Stimulated activated CD8-positive, alpha-beta memory T cell treated with anti-CD3 and anti-CD28 coated beads, Interleukin-15, amount 100 ng/mL, for 24 hours (primary cell): ENCODE measurements around the gene BRME1.

Experiments
- DNase-seq: peaks from one replicate; pipeline ENCODE4 v3.0.0-alpha.2; 2020; ENCODE audit warnings: low read depth

The BRME1 gene

DNA sequence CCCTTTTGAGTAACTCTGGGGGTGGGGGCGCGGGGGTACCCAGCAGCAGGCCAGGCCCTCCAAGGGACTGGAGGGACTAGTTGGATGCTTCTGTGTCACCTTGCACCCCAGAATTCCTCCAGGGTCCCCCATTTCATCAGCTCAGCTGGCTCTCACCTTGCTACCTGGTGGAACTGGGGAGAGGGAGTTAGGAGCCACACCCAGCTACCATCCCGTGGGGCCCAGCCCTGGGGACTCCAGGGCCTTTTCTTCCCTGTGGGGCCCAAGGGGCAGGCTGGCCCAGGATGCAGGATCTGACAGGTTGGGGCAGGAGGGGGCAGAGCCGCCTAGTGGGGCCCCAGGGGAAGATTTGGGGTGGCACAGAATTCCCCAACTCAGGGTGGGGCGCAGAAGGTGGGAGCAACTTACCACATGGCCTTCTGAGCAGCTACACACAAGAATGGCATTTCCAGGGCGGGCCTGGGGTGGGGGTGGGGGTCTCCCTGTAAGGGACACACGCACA is 61.7 kb downstream of the BRME1 start:
- no peak for DNase-seq

DNA sequence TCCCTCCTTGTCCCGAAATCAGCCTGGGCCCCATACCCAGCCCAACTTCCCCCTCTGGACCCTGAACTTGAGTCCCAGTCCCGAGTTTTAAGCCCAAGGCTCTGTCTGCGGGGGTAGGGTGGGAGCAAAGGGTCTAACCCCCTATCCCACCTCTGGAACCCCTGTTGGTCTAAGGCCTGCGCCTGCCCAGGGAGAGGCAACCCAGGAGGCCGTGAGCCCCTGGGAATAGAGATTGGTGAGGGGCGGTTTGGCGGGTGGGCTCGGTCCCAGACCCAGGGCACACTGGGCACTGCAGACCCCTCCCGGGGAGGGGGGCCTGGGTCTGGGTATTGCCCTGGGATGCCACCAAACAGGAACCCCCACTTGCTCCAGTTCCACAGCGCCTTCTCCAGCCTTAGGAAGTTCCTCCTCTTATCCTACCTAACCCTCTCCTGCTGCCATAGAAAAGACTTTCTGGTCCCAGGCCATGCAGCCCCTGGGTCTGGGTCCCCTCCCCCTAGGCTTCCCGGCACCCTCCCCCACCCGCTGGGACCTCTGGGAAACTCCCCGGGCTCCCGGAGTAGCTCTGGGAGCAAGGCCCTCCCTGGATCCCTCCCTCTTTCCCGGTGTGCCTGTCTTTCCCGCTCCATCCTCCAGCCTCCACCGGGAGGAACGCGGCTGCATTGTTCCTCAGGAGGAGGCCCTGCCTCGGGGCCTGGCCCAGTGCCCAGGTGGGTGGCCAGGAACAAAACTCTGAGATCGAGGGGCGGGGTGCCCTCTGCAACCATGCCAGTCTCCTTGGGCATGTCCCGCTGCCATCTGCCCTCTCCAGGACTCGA is 62.6 kb downstream of the BRME1 start:
- DNase-seq = no peak

DNA sequence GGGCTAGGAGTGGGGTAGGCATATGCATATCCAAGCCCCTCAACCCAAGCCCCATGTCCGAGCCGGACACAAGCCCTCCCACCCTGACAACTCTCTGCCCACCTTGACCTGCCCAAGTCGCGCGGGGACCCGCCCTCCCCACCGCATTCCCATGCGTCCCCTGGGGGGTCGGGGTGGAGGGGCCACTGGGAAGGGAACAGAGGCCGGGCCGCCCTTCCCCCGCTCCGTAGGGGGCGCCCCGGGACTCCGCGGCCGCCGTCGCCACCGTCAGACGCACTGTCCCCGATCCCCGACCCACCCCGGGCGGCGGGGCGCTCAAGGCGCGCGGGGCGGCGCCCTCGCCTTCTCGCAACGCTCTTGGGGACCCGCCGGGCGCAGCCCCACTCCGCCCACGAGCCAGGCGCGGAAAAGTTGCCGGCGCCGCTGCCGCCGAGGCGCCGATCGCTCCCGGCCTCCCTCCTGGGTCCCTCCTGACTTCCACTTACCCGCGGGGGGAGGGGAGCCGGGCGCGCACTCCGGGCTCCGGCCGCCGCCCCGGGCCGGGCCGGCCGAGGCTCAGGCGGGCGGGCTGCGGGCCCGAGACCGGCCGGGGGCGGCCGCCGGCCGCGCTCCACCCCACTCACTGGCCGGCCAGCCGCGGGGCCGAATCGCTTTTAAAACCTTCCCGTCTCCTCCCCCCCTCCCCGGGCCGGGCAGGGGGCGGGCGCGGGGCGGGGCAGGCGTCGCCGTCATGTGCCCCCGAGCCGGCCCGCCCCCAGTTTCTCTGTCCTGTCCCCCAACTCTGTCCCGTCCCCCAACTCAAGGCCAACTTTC is 63.4 kb downstream of the BRME1 start:
- DNase-seq = no peak

DNA sequence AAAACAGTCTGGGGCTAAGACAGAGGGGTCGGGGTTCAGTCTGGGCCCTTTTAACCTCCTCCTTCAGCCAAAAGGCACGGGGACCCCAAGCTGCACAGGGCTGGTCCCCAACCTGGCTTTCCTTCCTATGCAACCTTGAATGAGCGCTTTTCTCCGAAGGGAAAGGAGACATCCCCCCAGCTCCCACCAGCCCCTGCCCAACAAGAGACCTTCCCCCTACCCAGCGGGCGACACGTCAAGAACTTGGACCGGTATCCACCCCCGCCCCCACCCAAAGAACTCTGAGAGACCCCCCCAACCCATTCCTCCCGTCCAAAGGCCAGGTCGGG is 64.0 kb downstream of the BRME1 start:
- no peak for DNase-seq

DNA sequence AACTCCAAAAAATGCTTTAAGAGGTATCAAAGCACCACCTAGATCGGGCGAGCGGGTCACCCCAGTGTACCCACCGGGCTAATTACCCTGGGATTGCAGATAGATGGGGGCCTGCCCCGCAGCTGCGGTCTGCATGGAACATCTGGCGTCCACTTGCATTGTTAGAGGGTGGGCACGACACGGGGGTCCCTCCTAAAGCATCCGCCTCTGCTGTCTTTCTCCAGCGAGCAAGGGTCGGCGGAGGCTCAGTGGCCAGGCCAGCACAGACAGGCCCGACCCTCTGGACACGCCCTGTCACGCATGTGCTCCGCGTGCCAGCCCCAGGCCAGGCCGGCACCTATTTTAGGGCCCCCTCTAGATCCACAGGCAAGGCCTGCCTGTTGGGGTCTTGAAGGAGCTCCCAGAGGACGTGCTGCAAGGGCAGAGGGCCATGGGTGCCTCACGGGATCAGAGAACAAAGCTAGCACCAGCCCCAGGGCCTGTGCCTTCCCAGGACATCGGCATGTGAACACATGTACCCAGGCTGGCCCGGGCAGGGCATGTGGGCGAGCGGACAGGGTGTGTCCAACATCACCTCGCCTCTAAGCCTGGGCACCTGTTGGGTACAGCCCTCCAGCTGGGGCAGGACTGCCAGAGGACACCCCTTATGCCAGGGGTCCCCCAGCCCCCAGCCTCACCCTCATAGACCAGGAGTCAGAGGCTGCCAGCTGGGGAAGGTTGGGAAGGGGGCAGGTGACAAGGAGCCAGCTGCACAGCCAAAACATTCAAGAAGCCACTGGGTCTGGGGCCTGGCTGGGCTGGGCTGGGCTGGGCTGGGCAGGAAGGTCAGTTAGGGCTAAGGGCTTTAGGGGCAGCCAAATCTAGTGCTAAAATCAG is 64.6 kb downstream of the BRME1 start:
- DNase-seq = no peak

DNA sequence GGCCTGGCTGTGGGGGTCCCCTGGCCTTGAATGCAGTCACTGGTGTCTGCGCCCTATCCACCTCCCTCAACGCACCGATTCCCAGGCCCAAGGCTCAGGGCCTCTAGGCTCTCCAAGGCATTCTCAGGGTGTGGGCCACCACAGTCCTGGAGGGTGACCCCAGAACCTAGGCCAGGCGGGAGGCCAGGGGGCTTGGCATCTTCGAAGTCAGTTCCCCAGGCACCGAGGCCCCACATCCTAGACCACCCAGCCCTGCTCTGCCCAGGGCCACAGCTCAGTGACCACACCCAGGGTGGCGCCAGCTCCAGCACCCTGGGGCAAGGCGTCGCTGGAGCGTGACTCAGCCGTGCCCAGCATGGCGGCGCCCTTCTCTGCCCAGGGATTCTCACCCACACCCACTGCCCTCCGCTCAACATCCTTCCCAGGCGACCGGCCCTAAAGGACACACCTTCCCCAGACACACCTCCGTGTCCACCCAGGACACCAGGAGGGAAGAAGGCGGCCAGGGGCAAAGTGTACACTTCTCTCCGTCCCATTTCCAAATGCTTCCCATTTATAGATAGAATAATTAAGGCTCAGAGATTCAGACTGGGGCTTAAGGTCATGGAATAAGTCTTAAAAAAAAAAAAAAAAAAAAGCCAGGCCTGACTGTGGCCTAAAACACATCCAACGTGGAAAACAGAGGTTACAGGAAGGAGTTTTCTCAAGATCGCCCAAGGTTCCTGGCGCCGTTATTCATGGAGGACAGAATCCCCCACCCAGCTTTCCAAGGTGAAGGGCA is 65.4 kb downstream of the BRME1 start:
- DNase-seq = no peak

DNA sequence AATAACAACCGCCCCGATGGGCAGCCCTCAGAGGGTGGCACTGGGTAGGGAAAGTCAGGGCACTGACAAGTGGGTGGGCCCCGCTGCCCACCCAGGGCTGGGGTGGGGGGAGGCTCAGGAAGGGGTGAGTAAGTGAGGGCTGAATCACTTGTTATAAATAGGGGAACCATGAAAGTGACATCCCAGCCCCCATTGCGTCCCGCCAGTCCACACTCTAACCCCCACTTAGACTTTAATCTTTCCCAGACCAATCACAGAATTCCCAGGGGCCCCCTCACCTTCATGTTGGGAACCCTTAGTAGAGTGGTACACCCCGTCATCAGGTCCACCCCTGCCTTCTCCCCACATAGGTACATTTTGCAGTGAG is 66.0 kb downstream of the BRME1 start:
- DNase-seq = no peak

DNA sequence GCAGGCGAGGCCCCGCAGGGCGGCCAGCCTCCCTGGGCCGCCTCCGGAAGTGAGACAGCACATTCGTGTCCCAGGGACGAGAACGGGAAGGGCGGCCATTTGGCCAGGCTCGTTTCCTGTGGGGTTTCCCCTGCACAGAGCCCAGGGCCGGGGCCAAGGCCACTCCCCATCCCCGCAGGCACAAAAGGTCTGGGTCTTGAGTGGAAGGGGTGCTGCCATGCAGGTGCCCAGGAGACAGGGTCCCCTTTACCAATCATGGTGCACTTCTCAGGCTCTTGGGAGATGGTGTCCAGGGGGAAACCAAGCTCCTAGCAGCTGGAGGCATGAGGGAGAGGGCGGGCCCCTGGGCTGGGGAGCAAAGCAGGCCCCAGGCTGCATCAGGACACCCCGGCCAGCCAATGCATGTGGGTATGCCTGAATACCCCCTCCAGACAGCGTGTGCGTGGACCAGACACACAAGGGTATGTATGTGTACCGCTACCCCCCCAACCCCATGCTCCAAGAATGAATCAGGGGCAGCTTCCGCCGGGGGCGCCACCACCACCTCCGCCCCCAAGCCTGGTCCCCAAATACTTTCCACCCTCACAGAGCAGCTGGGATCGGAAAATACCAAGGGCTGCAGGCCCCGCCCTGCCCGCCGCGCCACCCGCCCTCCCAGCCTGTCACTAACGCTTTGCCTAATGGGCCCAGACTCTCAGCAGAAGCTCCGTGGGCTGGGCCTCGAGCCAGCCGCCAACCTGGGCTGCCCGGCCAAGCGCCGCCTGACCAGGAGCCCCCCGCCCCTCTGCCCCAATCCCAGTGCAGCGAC is 66.6 kb downstream of the BRME1 start:
- DNase-seq = peak; percentile 58

DNA sequence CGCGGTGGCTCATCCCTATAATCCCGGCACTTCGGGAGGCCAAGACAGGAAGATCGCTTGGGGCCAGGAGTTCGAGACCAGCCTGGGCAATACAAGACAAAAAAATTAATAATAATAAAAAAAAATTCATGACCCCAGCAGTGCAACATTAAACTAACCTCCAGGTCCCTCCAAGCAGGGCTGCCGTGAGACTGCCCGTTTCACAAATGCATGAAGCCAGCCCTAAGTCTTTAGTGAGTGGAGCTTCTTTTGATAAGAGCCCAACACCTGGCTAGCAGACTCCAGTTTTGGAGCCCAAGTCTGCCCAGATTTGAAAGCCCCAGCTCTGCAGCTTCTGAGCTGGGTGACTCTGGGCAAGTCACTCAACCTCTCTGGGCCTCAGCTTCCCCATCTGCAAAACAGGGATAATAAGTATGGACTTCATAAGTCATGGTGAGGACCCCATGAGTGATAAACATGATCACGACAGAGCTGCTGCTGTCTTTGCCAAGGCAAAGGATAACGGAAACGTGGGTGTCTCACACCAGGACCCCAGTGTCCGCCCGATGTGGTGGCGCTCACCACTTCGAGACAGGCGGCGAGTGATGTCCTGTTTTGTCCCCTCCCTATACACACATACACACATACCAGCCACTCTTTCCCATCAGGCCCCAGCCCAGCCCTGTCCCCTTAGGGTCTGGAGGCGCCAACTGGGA is 67.3 kb downstream of the BRME1 start:
- DNase-seq = no peak

DNA sequence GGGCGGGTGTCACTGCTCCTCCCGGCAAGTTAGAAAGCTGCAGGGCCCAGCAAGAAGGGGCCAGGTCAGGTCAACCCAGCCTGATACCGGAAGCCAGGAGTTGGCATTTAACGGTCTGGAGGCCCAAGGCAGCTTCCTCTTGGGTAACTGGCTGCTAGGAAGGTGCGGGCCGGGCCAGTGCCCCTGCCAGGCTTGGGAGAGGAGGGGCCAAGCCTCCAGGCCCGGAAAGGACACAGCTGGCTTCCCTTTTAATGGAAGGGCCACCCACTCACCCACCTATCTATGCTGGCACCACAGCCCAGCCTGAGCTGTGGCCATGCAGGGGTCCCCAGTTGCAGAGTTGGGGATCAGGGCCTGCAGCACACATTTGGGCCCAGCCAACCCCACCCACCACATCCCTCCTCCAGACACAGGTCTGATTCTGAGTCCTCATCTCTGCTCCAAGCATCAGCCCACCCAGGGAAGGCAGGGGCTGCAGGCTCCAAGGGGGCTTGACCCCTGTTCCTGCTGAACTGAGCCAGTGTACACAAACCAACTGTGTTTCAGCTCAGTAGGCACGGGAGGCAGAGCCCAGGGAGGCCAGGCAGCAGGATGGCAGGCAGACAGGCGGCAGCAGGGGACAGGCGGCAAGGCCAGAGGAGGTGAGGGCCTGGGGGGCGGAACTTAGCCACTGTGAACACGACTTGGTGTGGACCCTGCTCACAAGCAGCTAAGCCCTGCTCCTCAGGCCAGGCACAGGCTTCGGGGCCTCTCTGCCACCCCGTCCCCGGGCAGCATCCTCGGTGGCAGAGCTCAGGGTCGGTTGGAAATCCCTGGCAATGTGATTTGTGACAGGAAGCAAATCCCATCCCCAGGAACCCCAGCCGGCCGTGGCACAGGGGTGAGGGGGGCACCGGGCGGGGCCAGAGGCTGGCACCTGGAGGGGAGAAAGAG is 69.9 kb downstream of the BRME1 start:
- DNase-seq = no peak

DNA sequence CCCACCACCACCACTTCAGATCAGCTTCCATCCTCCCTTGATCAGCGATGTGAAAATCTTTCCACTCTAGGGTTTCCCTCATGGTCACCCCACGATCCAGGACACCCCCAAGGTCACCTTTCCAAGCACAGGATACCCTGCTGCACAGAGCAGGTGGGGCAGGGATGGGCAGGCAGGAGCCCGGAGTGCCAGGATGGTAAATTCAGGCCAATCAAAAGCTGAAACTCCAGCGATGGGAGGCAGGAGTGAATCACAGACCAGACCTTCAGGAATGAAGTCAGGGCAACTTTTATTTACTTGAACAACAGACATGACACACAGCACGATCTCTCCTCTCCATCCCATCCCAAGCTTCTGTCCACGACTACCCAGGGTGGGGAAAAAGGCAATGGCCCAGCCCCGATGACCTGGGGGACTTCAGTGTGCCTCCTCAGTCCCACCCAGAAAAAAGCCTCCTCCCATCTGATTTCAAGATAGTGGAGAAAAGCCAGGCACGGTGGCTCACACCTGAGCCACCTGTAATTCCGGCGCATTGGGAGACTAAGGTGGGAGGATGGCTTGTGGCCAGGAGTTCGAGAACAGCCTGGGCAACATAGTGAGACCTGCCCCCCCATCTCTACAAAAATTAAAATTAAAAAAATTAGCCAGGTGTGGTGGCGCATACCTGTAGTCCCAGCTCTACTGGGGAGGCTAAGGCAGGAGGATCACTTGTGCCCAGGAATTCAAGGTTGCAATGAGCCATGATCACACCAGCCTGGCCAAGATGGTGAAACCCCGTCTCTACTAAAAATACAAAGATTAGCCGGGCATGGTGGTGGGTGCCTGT is 71.5 kb downstream of the BRME1 start:
- no peak for DNase-seq

DNA sequence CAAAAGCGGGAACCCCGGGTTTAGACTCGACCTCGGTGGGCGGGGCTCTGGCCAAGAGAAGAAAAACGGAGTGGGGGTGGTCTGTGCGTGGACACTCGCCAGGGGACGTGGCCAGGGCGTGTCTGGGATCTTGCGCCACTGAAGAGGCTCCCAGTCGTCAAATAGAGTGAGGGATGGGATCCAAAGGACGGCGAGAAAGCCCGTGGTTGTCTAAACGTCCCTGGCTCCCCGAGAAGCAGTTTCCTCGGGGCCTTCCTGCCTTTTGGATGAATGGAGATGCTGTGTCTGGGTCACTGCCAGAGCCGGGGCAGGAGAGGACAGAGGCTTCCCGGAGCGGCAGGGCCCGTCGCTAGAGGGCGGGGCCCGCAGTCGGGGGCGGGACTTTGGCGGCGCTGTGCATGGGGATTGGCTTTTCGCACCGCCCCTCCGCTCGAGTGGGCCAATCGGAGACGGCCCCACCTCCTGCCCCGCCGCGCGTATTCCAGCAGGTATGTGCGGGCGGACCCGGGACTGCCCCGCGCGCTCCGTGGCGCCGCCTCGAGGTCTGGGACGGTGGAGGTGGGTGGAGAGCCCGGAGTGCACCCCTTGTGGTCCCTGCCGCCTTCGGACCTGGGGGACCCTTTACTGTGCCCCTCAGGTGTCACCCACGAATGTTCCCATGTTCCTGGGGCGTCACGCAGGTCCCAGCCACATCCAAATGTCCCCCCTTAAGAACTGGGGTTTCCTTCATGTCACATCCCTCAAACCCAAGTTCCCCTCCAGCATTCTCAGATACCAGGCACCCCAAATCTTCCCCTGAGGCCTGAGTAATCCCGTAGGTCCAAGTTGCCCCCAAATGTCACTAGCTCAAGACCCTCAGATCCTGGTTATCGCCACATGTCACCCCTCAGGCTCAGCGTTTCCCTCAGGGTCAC is 72.3 kb downstream of the BRME1 start:
- DNase-seq = peak; percentile 81
